Cardiac fibroblast (primary cell): ENCODE measurements around the gene AKR1C4.
A peak's percentile ranks its signal among the peaks of the same experiment; 100 is the strongest.

ENCODE experiments used
- DNase-seq, 2 donors: peaks; one replicate each; pipeline versions ENCODE4 v3.0.0 to v3.0.0-alpha.2; 2010; ENCODE audit warnings: low read depth in 2 of 2
- H3K4me3 ChIP-seq, 2 donors: replicated peaks in 1 of 2; 1 replicate in 1 of 2; 2 replicates in 1 of 2; pipeline ENCODE4 v1.5.1; 2011; ENCODE audit warnings: low read depth in 2 of 2, low read length in 2 of 2, mild to moderate bottlenecking in 2 of 2, moderate library complexity in 1 of 2
- CTCF ChIP-seq: IDR thresholded peaks from one replicate; pipeline ENCODE4 v1.5.1; 2011; ENCODE audit warnings: low read depth, mild to moderate bottlenecking, low read length, inconsistent platforms

The AKR1C4 gene

GRCh38 chr10:5183923-5184322 is 12.7 kb upstream of the AKR1C4 start:
- no peak for DNase-seq
- no peak overlapping the region for H3K4me3 ChIP-seq
- no peak for TF ChIP-seq CTCF

- DNase-seq, result peak in 1 of 2 donors; percentile 3
- TF ChIP-seq CTCF, result no peak
- no peak within 1 kb of the TSS for H3K4me3 ChIP-seq
Observed at GRCh38 chr10:5184987-5185775, 11.5 kb upstream of the AKR1C4 start, which contains the start of gene AKR1C8. TSS of gene AKR1C8 (minus strand) at chr10:5185150. CDS start at chr10:5185104, 46 bp downstream.

- TF ChIP-seq CTCF, result no peak
- peak in 1 of 2 donors; percentile 25 for DNase-seq
- no peak overlapping the region for H3K4me3 ChIP-seq
Observed at GRCh38 chr10:5187867-5188266, 8.8 kb upstream of the AKR1C4 start.

GRCh38 chr10:5188358-5188757 is 8.3 kb upstream of the AKR1C4 start:
- H3K4me3 ChIP-seq, result no peak overlapping the region
- no peak for TF ChIP-seq CTCF
- peak in 1 of 2 donors; percentile 1 for DNase-seq

- no peak for DNase-seq
- no peak for TF ChIP-seq CTCF
- H3K4me3 ChIP-seq, result no peak overlapping the region
Observed at GRCh38 chr10:5194431-5194830, 2.2 kb upstream of the AKR1C4 start.

- H3K4me3 ChIP-seq, result no peak overlapping the region
- no peak for TF ChIP-seq CTCF
- DNase-seq, result no peak
Observed at GRCh38 chr10:5195727-5196374, 786 bp upstream of the AKR1C4 start.
